ENCODE measurements around the gene RBM12. TPM values are rescaled to one million over a fixed set of nuclear protein-coding genes. Genes with fewer than 3 reads are reported as not detected.
"Not testable (repeated sequence)": the region's sequence is repeated elsewhere in the genome, so short reads cannot be mapped to it uniquely, and the experiment has no call there.

RBM12 gene
- total RNA-seq, 1 donor from 2014 or later, result 88.4 TPM

- H3K27ac ChIP-seq (ENCODE audit: low read depth, low read length), result no peak overlapping the region
- peaks cover 20% of the 10 kb centered on the region for H3K4me1 Mint-ChIP-seq (ENCODE audit: low read depth, unreplicated experiment)
- H3K27me3 Mint-ChIP-seq (ENCODE audit: low read depth, unreplicated experiment), result no peaks in the 10 kb centered on the region
- peaks cover 4% of the 10 kb centered on the region for H3K36me3 ChIP-seq (ENCODE audit: insufficient read depth, low read length)
- no peak overlapping the region for H3K4me2 ChIP-seq (ENCODE audit: low read length)
- FAIRE-seq, result no peak
- H3K4me3 ChIP-seq (ENCODE audit: insufficient read depth, low read depth, low read length), result no peak overlapping the region
- peaks cover 39% of the 10 kb centered on the region for H3K79me2 ChIP-seq (ENCODE audit: insufficient read depth, low read length)
- no peaks in the 10 kb centered on the region for H3K9me3 ChIP-seq (ENCODE audit: insufficient read depth, low read depth, low read length)
- H3K36me3 Mint-ChIP-seq (ENCODE audit: low read depth, unreplicated experiment), result peaks cover 21% of the 10 kb centered on the region
- no peaks in the 10 kb centered on the region for H3K27me3 ChIP-seq (ENCODE audit: insufficient read depth, low read length)
- H3K4me3 Mint-ChIP-seq (ENCODE audit: unreplicated experiment), result no peak overlapping the region
- H4K20me1 ChIP-seq (ENCODE audit: insufficient read depth, low read length), result peaks cover 20% of the 10 kb centered on the region
- H3K4me1 ChIP-seq (ENCODE audit: insufficient read depth, low read length), result peaks cover 19% of the 10 kb centered on the region
- no peaks in the 10 kb centered on the region for H3K9me3 Mint-ChIP-seq (ENCODE audit: unreplicated experiment)
- no peak overlapping the region for H3K27ac Mint-ChIP-seq (ENCODE audit: unreplicated experiment)
- DNase-seq (ENCODE audit: low read depth), result no peak
- TF ChIP-seq CTCF (IDR thresholded peaks at IDR 0.05; ENCODE audit: insufficient read depth, low read depth, low read length) (no peak), EZH2 (IDR thresholded peaks at IDR 0.05; ENCODE audit: insufficient read depth, low read length) (no peak)
- H3K9ac ChIP-seq (ENCODE audit: low read length), result no peak overlapping the region
- H2AFZ ChIP-seq (ENCODE audit: low read depth, low read length), result no peak overlapping the region
These were observed 31.3 kb upstream of the RBM12 start for GRCh38 chr20:35695978-35696377.

- H3K9me3 Mint-ChIP-seq (ENCODE audit: unreplicated experiment), result no peaks in the 10 kb centered on the region
- Histone ChIP-seq H4K20me1 (ENCODE audit: insufficient read depth, low read length) (peaks cover 14% of the 10 kb centered on the region), H3K27me3 (ENCODE audit: insufficient read depth, low read length) (no peaks in the 10 kb centered on the region), H3K9ac (ENCODE audit: low read length) (no peak overlapping the region), H3K4me3 (ENCODE audit: insufficient read depth, low read depth, low read length) (no peak overlapping the region), H3K4me2 (ENCODE audit: low read length) (no peak overlapping the region), H3K27ac (ENCODE audit: low read depth, low read length) (no peak overlapping the region), H2AFZ (ENCODE audit: low read depth, low read length) (no peak overlapping the region), H3K79me2 (ENCODE audit: insufficient read depth, low read length) (peaks cover 32% of the 10 kb centered on the region), H3K9me3 (ENCODE audit: insufficient read depth, low read depth, low read length) (no peaks in the 10 kb centered on the region), H3K36me3 (ENCODE audit: insufficient read depth, low read length) (peaks cover 2% of the 10 kb centered on the region), H3K4me1 (ENCODE audit: insufficient read depth, low read length) (peaks cover 16% of the 10 kb centered on the region)
- no peak for DNase-seq (ENCODE audit: low read depth)
- H3K36me3 Mint-ChIP-seq (ENCODE audit: low read depth, unreplicated experiment), result peaks cover 23% of the 10 kb centered on the region
- H3K27me3 Mint-ChIP-seq (ENCODE audit: low read depth, unreplicated experiment), result no peaks in the 10 kb centered on the region
- no peak for FAIRE-seq
- peaks cover 13% of the 10 kb centered on the region for H3K4me1 Mint-ChIP-seq (ENCODE audit: low read depth, unreplicated experiment)
- H3K27ac Mint-ChIP-seq (ENCODE audit: unreplicated experiment), result no peak overlapping the region
- H3K4me3 Mint-ChIP-seq (ENCODE audit: unreplicated experiment), result no peak overlapping the region
- no peak for TF ChIP-seq EZH2 (IDR thresholded peaks at IDR 0.05; ENCODE audit: insufficient read depth, low read length)
- no peak for TF ChIP-seq CTCF (IDR thresholded peaks at IDR 0.05; ENCODE audit: insufficient read depth, low read depth, low read length)
These were observed 30.6 kb upstream of the RBM12 start for GRCh38 chr20:35695245-35695749.

GRCh38 chr20:35690265-35690664 is 25.6 kb upstream of the RBM12 start:
- Histone ChIP-seq H2AFZ (ENCODE audit: low read depth, low read length) (no peak overlapping the region), H3K4me3 (ENCODE audit: insufficient read depth, low read depth, low read length) (no peak overlapping the region), H3K36me3 (ENCODE audit: insufficient read depth, low read length) (peaks cover 7% of the 10 kb centered on the region), H3K9ac (ENCODE audit: low read length) (no peak overlapping the region), H3K27me3 (ENCODE audit: insufficient read depth, low read length) (no peaks in the 10 kb centered on the region), H3K27ac (ENCODE audit: low read depth, low read length) (no peak overlapping the region), H3K4me1 (ENCODE audit: insufficient read depth, low read length) (no peaks in the 10 kb centered on the region), H3K79me2 (ENCODE audit: insufficient read depth, low read length) (no peaks in the 10 kb centered on the region), H3K9me3 (ENCODE audit: insufficient read depth, low read depth, low read length) (no peaks in the 10 kb centered on the region), H4K20me1 (ENCODE audit: insufficient read depth, low read length) (no peaks in the 10 kb centered on the region), H3K4me2 (ENCODE audit: low read length) (no peak overlapping the region)
- no peaks in the 10 kb centered on the region for H3K9me3 Mint-ChIP-seq (ENCODE audit: unreplicated experiment)
- H3K36me3 Mint-ChIP-seq (ENCODE audit: low read depth, unreplicated experiment), result peaks cover 22% of the 10 kb centered on the region
- FAIRE-seq (no peak), DNase-seq (ENCODE audit: low read depth) (no peak)
- no peaks in the 10 kb centered on the region for H3K27me3 Mint-ChIP-seq (ENCODE audit: low read depth, unreplicated experiment)
- H3K4me1 Mint-ChIP-seq (ENCODE audit: low read depth, unreplicated experiment), result no peaks in the 10 kb centered on the region
- H3K4me3 Mint-ChIP-seq (ENCODE audit: unreplicated experiment), result no peak overlapping the region
- no peak overlapping the region for H3K27ac Mint-ChIP-seq (ENCODE audit: unreplicated experiment)
- no peak for TF ChIP-seq CTCF (IDR thresholded peaks at IDR 0.05; ENCODE audit: insufficient read depth, low read depth, low read length)
- no peak for TF ChIP-seq EZH2 (IDR thresholded peaks at IDR 0.05; ENCODE audit: insufficient read depth, low read length)

GRCh38 chr20:35686872-35687271 is 22.2 kb upstream of the RBM12 start:
- not testable (repeated sequence) for H3K36me3 ChIP-seq (ENCODE audit: insufficient read depth, low read length); H3K27ac ChIP-seq (ENCODE audit: low read depth, low read length); FAIRE-seq; H3K4me1 Mint-ChIP-seq (ENCODE audit: low read depth, unreplicated experiment); H3K9me3 Mint-ChIP-seq (ENCODE audit: unreplicated experiment); H3K79me2 ChIP-seq (ENCODE audit: insufficient read depth, low read length); H3K4me3 ChIP-seq (ENCODE audit: insufficient read depth, low read depth, low read length); DNase-seq (ENCODE audit: low read depth); H3K9ac ChIP-seq (ENCODE audit: low read length); H3K9me3 ChIP-seq (ENCODE audit: insufficient read depth, low read depth, low read length); H3K4me2 ChIP-seq (ENCODE audit: low read length); H3K4me3 Mint-ChIP-seq (ENCODE audit: unreplicated experiment); H3K27ac Mint-ChIP-seq (ENCODE audit: unreplicated experiment); H3K27me3 ChIP-seq (ENCODE audit: insufficient read depth, low read length); H4K20me1 ChIP-seq (ENCODE audit: insufficient read depth, low read length); H2AFZ ChIP-seq (ENCODE audit: low read depth, low read length); H3K4me1 ChIP-seq (ENCODE audit: insufficient read depth, low read length); H3K27me3 Mint-ChIP-seq (ENCODE audit: low read depth, unreplicated experiment)
- H3K36me3 Mint-ChIP-seq (ENCODE audit: low read depth, unreplicated experiment), result peaks cover 16% of the 10 kb centered on the region

Measured in astrocyte (in vitro differentiated cells and primary cell).